ENCODE measurements around the gene MEF2A. TPM values are rescaled to one million over a fixed set of nuclear protein-coding genes. Genes with fewer than 3 reads are reported as not detected.
"Not testable (repeated sequence)": the region's sequence is repeated elsewhere in the genome, so short reads cannot be mapped to it uniquely, and the experiment has no call there.

Gene MEF2A
- 10 to 100 TPM; 16.4 to 18.7 TPM for total RNA-seq

DNA sequence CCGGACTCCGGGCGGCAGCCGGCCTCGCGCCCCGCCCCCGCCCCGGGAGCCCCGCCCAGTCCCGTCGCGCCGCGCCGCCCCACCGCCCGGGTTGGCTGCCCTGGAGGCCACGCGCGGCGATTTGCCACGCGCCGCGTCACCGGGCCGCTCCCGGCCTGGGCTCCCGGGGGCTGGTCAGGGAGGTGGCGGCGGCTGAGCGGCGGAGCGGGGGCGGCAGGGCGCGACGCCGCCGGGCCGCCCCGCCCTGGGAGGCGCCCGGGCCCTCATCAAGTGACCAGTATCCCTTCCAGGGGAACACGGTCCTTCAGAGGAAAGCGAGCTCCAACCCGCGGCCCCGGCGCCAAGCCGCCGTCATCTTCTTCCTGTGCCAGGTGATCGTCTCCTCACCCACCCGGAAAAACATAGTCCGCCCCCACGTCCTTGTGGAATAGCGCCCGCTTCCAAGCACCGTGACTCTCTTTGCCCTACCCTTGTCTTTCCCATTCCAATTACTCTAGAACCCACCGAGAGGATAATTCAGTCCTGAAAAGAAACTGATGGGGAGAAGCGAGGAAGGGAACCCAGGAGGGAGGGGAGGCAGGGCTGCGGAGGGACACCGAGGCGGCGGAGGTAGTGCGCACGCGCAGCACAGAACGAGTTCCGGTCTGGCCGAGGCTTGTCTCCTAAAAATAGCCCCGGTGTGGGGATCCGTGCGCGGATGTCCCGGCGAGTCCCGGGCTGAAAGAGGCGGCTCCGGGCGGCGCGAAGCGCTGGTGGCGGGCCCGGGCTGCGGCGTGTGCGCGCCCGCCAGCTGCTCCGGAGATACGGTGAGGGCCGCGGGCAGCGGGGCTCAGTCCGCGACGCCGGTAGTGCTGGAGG, at the start of gene MEF2A:
TSS of gene MEF2A (plus strand) at position 686 of the 858 bp plus-strand sequence. CDS start 67,136 bp downstream, outside the sequence.
- DNase-seq (ENCODE audit: low spot score in 2 of 2) (peak; percentile 87 to 92), ATAC-seq (peak; percentile 84 to 87)
- H3K9me3 Mint-ChIP-seq = no peaks in the 10 kb centered on the region
- H3K27ac Mint-ChIP-seq = peak within 1 kb of the TSS; percentile 93 to 97
- H3K36me3 Mint-ChIP-seq = peaks cover 6 to 11% of the 10 kb centered on the region in 2 donors

DNA sequence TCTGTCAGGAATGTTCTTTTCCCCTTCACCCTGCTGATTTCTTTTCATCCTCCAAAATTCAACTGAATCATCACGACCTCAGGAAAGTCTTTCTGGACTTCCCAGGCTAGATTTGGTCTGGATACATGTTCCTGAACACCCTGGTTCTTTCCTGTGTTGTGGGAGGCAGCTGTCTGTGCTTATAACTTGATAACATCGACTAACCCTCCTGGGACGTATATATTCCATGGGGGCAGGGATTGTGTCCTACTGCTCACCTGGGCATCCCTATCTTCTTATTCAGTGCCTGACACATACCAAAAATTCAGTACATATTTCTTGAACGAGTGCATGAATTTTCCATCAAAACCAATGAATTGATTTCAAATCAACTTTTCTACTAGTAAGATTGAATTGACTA, 47.6 kb upstream of the MEF2A start:
- H3K36me3 Mint-ChIP-seq = no peaks in the 10 kb centered on the region
- DNase-seq (ENCODE audit: low spot score in 2 of 2) (no peak), ATAC-seq (no peak)
- H3K9me3 Mint-ChIP-seq = no peaks in the 10 kb centered on the region
- no peak overlapping the region for H3K27ac Mint-ChIP-seq

DNA sequence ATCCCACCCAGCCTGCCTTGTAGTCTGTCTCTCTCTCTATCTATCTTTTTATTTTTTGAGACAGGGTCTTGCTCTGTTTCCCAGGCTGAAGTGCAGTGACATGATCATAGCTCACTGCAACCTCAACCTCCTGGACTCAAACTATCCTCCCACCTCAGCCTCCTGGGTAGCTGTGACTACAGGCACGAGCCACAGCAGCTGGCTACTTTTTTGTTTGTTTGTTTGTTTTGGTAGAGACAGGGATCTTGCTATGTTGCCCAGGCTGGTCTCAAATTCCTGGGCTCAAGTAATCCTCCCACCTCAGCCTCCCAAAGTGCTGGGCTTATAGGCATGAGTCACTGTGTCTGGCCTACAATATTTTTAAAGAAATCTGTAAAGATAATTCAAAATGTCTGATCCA, 46.4 kb upstream of the MEF2A start:
- H3K36me3 Mint-ChIP-seq; H3K27ac Mint-ChIP-seq; DNase-seq (ENCODE audit: low spot score in 2 of 2); ATAC-seq; H3K9me3 Mint-ChIP-seq: not testable (repeated sequence)

DNA sequence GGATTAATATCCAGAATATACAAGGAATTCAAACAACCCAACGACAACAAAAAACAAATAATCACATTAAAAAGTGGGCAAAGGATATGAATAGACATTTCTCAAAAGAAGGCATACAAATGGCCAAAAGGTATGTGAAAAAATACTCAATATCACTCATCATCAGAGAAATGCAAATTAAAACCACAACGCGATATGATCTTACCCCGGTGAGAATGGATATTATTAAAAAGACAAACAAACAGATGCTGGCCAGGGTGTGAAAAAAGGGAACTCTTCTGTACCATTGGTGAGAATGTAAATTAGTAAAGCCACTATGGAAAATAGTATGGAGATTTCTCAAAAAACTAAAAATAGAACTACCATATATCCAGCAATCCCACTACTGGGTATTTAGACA, 43.5 kb upstream of the MEF2A start:
- peaks cover 4 to 13% of the 10 kb centered on the region in 2 donors for H3K9me3 Mint-ChIP-seq
- no peak for DNase-seq (ENCODE audit: low spot score in 2 of 2)
- H3K36me3 Mint-ChIP-seq = peaks cover 0 to 11% of the 10 kb centered on the region in 2 donors
- H3K27ac Mint-ChIP-seq = no peak overlapping the region
- ATAC-seq = no peak

DNA sequence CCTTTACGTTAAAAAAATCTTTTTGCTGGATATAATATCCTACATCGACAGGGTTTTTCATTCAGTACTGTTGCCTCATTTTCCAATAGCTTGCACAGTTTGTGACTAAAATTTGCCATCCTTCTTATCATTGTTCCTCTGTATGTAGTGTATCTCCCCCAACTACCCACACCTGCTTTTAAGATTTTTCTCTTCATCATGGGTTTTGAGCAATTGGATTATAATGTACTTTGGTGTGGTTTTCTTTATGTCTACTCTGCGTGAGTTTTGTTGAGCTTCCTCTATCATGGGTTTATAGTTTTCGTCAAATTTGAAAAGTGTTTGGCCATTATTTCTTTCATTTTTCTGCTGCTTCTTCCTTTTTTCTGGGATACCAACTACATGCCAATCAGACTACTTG, 39.6 kb upstream of the MEF2A start:
- ATAC-seq (no peak), DNase-seq (ENCODE audit: low spot score in 2 of 2) (no peak)
- peaks cover 5 to 16% of the 10 kb centered on the region in 2 donors for H3K36me3 Mint-ChIP-seq
- no peak overlapping the region for H3K27ac Mint-ChIP-seq
- H3K9me3 Mint-ChIP-seq = peaks cover 11 to 13% of the 10 kb centered on the region in 2 donors

DNA sequence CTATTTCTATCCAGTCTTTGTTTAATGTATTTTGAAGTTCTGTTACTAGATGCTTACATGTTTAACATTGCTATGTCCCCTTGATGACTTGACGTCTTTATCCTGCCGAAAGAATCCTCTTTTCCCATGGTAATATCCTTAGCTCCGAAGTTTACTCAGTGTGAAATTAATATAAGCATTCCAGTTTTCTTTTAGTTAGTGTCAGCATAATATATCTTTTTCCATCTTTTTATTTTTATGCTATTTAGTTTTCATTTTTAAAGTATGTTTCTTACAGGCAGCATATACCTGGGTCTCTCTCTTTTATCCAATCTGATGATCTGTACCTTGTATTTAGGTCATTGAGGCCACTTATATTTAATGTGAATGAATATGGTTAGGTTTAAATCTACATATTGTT, 39.1 kb upstream of the MEF2A start:
- DNase-seq (ENCODE audit: low spot score in 2 of 2) (no peak), ATAC-seq (no peak)
- Mint-ChIP-seq H3K27ac (no peak overlapping the region), H3K9me3 (peaks cover 11 to 13% of the 10 kb centered on the region in 2 donors), H3K36me3 (peaks cover 5 to 16% of the 10 kb centered on the region in 2 donors)

DNA sequence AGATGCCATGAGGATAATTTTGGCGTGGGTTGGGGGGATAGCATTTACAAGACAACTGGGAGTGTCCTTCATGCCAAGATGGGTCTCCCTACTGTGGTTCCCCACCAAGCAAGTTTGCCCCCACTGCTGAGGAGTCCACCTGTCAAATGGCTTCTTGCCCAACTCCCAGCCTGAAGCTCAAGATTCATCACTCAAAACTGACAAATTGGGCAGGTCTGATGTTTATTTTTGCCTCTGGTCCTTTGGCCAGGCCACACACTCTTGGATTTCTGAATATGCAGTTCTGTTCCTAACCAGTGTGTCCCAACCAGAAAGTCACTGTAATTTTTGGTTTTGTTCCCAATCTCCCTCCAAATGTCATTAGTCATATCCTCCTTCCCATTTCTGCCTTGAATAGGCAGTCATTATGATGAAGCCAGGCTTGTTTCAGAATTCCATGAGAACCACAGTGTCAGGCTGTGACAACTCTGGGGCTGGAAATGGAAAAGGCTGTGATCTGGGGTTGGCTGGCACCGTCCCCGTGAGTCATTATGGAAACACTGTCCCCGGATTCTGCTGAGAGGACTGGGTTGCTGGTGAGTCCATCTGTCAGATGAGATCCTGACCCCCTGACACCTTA, 29.3 kb upstream of the MEF2A start:
- no peak for DNase-seq (ENCODE audit: low spot score in 2 of 2)
- Mint-ChIP-seq H3K36me3 (peaks cover 0 to 9% of the 10 kb centered on the region in 2 donors), H3K27ac (no peak overlapping the region), H3K9me3 (no peaks in the 10 kb centered on the region)
- no peak for ATAC-seq

DNA sequence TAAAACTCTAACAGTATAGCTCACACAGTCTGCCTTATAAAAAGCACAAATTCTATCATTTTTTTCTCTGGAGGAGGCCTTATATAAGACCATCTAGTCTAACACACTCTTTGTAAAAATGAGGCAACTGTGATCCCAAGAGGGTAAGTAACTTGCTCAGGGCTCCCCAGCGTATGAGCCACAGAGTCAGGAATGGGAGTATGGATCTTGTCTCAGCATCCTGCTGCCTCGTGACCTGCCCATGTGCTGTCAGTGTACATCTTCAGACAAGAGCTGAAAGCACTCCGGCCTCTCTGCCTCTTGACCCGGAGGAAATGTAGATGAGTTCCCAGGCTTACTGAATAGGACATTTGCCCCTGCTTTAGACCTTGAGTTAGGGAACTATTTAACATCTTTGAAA, 28.4 kb upstream of the MEF2A start:
- H3K36me3 Mint-ChIP-seq = peaks cover 0 to 6% of the 10 kb centered on the region in 2 donors
- no peaks in the 10 kb centered on the region for H3K9me3 Mint-ChIP-seq
- ATAC-seq = no peak

DNA sequence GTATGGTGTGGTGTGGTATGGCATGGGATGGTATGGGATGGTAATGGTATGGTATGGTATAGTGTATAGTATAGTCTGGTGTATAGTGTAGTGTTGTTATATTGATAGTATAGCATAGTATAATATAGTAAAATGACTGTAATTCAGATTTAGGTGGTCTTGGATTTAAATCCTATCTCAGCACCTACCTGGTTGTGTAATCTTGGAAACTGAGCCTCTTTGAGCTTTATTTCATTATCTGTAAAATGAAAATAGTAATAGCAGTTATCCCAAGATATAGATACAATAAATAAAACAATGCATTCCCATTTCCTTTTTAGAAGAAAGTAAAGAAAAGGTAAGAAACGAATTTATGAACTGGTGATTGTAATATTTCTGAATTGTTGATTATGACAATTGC, 27.5 kb upstream of the MEF2A start:
- Mint-ChIP-seq H3K36me3 (peaks cover 0 to 4% of the 10 kb centered on the region in 2 donors), H3K27ac (no peak overlapping the region), H3K9me3 (no peaks in the 10 kb centered on the region)
- ATAC-seq (no peak), DNase-seq (ENCODE audit: low spot score in 2 of 2) (no peak)

More for the DNA sequence above, 28.4 kb upstream of the MEF2A start:
- no peak for DNase-seq (ENCODE audit: low spot score in 2 of 2)
- no peak overlapping the region for H3K27ac Mint-ChIP-seq

DNA sequence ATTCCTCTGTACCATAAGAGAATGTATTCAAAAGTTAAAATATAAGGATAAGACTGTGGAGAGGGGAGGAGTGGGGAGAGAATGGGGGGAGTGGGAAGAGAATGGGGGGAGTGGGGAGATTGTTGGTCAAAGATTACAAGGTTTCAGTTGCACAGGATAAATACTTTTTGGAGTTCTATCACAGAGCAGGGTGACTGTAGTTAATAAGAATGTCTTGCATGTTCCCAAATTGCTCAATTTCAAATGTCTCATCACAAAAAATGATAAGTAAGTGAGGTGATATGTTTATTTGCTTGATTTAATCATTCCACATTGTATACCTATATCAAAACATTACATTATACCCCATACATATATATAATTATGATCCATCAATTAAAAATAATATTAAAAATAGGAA, 23.0 kb upstream of the MEF2A start:
- H3K9me3 Mint-ChIP-seq = no peaks in the 10 kb centered on the region
- no peaks in the 10 kb centered on the region for H3K36me3 Mint-ChIP-seq
- H3K27ac Mint-ChIP-seq = no peak overlapping the region
- no peak for DNase-seq (ENCODE audit: low spot score in 2 of 2)
- no peak for ATAC-seq

DNA sequence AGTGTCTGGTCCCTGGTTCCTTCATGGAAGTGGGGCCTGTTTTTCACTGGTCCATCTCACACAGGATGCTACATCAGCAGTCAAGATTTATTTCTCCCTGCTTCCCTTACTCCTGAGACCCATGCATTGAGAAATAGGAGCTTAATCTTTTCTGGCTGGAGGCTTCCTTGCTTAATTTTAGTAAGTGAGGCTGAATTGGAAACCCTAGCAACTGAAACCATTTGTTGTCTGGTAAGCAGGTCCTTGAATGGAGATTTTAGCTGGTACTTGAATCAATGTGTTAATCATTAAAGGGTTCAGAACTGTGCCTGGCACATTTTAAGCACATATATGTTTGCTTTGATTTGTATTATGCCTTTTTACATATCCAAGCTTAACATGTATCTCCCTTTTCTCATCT, 20.2 kb upstream of the MEF2A start:
- DNase-seq (ENCODE audit: low spot score in 2 of 2) = no peak
- Mint-ChIP-seq H3K9me3 (peaks cover 0 to 8% of the 10 kb centered on the region in 2 donors), H3K36me3 (no peaks in the 10 kb centered on the region), H3K27ac (no peak overlapping the region)
- no peak for ATAC-seq

DNA sequence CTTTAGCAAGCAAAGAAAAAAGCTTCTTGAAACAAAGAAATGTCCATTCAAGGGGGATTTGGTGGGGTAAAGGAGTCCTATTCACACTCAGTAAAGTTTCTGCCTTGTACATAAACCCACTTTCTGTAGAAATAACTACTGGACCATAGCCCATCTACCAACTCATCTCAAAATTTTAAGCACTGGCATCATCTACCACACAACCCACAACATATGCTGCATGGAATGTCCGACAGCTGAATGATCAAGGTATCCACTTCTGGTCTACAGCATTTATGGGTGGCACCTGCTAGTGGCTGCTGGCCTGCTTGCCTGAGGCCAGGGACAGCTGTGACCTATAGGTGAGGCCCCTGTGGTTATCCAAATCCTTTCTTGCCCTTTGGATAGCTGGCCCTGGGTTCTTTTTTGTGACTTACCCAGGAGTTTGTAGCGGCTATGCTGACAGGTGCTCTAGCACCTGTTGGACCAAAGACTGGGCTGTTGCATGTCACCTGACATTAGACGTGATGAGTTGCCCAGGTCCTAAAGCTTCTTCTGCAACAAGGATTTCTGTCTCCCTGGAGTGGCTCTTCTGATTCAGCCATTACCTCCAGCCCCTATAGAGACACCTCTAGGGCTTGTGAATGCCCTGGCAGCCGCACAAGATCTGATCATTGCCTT, 19.2 kb upstream of the MEF2A start:
- no peak overlapping the region for H3K27ac Mint-ChIP-seq
- H3K9me3 Mint-ChIP-seq = peaks cover 0 to 8% of the 10 kb centered on the region in 2 donors
- ATAC-seq (no peak), DNase-seq (ENCODE audit: low spot score in 2 of 2) (no peak)
- no peaks in the 10 kb centered on the region for H3K36me3 Mint-ChIP-seq

DNA sequence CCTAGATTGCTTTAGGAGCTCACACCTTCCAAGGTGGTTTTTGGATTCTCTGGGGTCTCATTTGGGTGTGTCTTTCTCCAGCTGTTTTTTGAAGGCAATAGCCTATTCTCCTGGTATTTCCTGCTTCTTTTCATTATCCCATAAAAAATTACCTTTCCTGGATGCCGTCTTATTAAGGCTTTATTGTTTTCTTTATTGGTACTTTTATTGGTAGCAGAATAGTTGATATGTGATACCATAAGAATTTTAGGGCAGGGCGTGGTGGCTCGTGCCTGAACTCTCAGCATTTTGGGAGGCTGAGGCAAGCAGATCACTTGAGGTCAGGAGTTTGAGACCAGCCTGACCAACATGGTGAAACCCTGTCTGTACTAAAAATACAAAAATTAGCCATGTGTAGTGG, 18.3 kb upstream of the MEF2A start:
- no peak overlapping the region for H3K27ac Mint-ChIP-seq
- ATAC-seq = no peak
- peaks cover 0 to 8% of the 10 kb centered on the region in 2 donors for H3K9me3 Mint-ChIP-seq
- H3K36me3 Mint-ChIP-seq = no peaks in the 10 kb centered on the region
- DNase-seq (ENCODE audit: low spot score in 2 of 2) = no peak

DNA sequence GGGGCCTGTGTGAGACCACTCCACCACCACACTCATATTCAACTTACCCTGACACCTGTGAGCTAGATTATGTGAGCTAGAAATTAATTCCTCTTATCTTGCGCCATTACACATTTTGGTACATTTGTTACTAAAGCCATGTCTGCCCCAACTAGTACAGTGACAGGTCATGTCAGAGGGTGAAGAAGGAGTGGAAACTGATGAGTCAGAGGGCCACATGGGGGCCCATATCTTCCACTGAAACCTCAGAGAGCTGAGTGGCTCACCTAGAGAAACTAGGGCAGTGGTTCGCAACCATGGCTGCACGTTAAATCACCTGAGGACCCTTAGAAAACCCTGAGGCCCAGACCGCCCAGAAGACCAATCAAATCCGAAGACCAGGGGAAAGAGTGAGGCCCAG, 15.7 kb upstream of the MEF2A start:
- no peak overlapping the region for H3K27ac Mint-ChIP-seq
- H3K36me3 Mint-ChIP-seq = no peaks in the 10 kb centered on the region
- ATAC-seq (peak; percentile 73 to 97), DNase-seq (ENCODE audit: low spot score in 2 of 2) (no peak)
- H3K9me3 Mint-ChIP-seq = peaks cover 0 to 8% of the 10 kb centered on the region in 2 donors

DNA sequence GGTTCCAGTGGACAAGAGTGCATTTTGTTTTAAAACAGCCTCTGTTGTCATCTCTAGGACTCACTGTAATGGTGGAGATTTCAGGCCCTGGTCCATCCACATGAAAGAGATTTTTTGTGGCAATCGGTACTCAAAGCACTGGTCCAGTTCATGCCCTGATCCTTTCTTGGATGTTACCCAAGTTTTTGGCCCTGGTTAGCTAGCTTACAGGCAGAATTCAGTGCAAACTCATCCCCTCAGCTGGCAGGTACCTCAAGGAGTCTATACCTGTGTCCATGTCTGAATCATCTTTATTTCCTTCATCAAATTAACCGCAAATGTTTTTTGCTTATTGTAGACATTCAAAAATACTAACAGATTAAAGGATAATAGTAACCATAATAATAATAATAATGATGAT, 13.7 kb upstream of the MEF2A start:
- Mint-ChIP-seq H3K27ac (no peak overlapping the region), H3K9me3 (peaks cover 0 to 8% of the 10 kb centered on the region in 2 donors), H3K36me3 (no peaks in the 10 kb centered on the region)
- ATAC-seq = no peak
- DNase-seq (ENCODE audit: low spot score in 2 of 2) = no peak

DNA sequence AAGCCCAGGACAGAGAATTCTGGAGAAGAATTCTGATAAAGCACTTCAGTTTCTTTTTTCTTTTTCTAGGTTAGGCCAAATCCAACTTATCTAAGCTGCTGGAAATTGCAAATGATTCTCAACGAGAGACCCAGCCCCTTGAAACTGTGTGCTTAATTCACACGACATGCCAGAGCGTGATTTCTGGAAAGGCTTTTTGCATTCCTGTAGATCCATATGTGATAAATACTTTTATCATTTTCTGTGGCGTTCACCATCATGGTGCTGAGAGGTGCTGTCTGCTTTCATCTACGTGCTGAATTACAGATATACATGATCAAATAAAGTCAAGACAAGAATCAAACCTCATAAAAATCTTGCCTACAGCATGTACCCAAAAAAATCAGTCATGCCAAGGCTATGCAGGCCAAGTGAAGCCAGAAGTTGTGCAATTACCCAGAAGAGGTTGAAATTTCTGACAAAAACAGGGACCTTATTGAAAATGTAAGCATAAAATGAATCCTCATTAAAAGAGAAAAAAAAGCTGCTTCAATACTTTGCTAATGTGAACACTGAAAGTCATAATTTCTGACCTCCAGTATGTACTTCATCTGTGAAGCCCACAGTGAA, 10.8 kb upstream of the MEF2A start:
- Mint-ChIP-seq H3K36me3 (no peaks in the 10 kb centered on the region), H3K9me3 (peaks cover 0 to 3% of the 10 kb centered on the region in 2 donors), H3K27ac (no peak overlapping the region)

DNA sequence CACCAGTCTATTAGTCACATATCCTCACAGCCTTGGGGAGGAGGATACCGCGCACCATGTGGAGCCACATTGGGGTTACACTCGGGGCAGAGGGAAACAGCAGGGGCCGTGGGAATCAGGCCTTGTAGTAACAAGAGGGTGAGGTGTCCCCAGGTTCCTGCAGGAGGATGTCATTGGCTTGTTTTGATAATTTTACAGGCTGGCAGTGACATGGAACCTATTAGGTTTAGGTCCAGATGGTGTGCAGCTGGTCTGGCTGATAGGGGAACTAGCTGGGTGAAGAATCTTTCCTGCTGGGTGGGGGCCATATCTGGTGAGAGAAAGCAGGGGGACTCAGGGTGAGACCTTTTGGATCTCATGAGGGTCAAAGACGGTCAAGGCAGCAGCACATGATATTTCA, 9.8 kb upstream of the MEF2A start:
- Mint-ChIP-seq H3K9me3 (no peaks in the 10 kb centered on the region), H3K27ac (no peak overlapping the region), H3K36me3 (no peaks in the 10 kb centered on the region)
- no peak for DNase-seq (ENCODE audit: low spot score in 2 of 2)
- ATAC-seq = no peak

More for the DNA sequence above, 10.8 kb upstream of the MEF2A start:
- ATAC-seq (no peak), DNase-seq (ENCODE audit: low spot score in 2 of 2) (no peak)

Measured in activated naive CD4-positive, alpha-beta T cell treated with anti-CD3 and anti-CD28 coated beads, Interleukin-2, amount 50 U/mL, for 72 hours (primary cell).